Fibroblast of peridontal ligament (primary cell): Measurements from ENCODE around the gene B4GALT5.
"Not testable (repeated sequence)": the region's sequence is repeated elsewhere in the genome, so short reads cannot be mapped to it uniquely, and the experiment has no call there.

Source experiments
- DNase-seq: peaks from one replicate; pipeline ENCODE4 v3.0.0-alpha.2; 2010; ENCODE audit errors: extremely low read depth

The B4GALT5 gene

GRCh38 chr20:49713753-49714712, at the start of gene B4GALT5:
TSS of gene B4GALT5 (minus strand) at chr20:49713878. CDS start at chr20:49713690, 188 bp downstream.
- DNase-seq = peak; percentile 73

DNA sequence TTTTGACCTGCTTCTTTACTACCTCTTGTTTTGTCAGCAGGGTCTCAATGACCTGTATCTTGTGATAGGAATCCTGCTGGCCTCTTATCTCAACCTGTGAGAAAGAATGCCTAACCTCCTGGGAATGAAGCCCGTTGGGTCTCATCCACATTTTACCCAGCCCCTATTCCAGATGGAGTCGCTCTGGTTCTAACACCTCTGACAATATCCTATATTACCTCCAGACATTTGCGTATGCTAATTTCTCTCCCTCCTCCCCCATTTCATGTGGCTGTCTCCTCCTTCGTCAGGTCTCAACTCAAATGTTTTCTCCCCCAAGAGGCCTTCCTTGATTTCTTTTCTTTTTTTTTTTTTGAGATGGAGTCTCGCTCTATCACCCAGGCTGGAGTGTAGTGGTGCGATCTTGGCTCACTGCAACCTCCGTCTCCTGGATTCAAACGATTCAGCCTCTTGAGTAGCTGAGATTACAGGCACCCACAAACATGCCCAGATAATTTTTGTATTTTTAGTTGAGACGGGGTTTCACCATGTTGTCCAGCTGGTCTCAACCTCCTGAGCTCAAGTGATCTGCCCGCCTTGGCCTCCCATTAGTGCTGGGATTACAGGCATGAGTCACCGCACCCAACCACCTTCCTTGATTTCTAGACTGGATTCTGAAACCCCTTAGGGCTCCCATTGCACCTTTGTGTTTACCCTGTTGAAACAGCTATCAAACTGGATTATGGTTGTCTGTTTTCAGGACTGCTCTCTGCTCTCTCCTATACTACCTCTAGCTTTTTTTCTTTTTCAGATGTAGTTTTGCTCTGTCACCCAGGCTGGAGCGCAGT, 49.5 kb upstream of the B4GALT5 start:
- DNase-seq = no peak

DNA sequence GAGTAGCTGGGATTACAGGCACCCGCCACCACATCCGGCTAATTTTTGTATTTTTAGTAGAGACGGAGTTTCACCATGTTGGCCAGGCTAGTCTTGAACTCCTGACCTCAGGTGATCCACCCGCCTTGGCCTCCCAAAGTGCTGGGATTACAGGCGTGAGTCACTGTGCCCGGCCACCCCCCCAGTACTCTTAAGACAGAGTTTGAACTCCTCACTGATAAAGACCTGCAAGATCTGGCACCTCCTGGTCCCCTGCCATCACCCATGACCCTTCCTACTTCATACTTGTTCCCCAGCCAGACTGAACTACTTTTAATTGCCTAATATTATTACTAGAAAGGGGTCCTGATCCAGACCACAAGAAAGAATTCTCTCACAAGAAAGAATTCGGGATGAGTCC, 48.2 kb upstream of the B4GALT5 start:
- DNase-seq = not testable (repeated sequence)

DNA sequence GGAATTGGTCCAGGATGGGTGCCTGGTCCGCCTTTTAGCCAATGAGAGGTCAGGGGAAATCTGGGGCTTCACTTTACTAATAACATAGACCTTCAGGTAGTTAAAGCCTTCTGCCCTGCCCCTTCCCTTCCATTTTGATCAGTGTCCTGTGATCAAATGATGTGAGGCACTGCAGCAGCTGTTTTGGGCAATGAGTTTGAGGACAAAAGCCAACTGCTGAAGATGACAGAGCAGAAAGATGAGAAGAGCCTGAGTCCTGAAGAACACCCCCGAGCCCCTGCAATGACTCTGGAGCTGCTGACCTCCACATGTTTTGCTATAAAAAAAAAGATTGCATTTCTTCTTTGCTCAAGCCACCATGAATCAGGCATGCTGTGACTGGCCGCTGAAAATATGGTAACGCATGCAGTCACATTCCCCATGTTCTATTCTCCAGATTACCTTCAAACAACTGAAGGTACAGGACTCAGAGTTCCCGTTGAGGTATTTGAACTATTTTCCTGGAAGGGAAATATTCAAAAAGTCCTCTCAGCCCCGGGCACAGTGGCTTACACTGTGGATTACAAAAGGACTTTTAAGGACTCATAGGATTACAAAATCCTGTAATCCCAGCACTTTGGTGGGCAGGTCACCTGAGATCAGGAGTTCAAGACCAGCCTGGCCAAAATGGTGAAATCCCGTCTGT, 45.7 kb upstream of the B4GALT5 start:
- DNase-seq = no peak

DNA sequence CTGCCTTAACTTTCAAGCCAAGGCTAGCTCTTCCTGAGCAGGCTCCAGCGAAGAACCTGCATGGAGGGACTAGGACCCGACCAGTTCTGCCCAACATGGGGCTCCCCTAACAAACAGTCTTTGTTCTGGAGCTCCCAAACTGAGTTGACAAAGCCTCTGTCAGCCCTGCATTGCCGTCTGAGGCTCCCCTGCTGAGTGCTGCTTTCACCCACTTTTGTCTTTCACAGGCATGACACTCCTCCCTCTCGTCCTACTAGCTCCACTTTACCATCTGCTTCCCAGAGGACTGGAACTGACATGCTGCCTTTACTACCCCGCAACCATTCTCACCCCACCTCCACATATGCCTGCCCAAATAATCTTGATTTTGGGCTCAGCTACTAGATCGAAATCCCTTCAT, 45.1 kb upstream of the B4GALT5 start:
- DNase-seq = no peak

DNA sequence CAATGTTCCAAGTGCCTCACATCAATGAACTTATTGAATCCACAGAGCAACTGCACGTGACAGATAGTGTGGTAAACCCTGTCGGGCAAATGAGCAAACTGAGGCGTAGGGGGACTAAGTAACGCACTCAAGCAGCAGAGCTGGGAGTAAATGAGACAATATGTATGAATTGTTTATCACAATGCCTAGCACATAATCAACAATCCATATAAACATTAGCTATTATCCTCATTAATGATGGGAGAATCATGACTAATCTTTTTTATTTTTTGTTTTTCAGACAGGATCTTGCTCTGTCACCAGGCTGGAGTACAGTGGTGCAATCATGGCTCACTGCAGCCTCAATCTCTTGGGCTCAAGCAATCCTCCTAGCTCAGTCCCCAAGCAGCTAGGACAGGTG, 43.9 kb upstream of the B4GALT5 start:
- no peak for DNase-seq

DNA sequence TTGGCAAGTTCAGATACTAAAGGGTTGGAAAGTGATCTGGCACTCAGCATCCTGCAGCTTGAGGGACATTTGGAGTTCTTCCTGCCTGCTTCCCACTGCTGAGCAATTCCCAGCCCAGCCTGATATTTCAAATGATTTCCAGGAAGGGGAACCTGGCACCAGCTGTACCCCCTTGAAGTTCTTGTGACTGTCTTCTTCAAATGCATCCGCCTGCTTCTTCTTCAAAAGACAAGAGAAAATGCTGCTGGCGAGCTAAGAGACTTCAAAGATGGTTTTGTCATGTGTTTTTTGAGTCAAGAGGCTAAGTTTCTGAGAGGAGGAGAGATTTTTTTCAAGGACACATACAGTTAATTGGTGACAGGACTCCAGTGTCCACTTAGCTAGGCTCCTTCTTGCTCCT, 42.6 kb upstream of the B4GALT5 start:
- DNase-seq = no peak

DNA sequence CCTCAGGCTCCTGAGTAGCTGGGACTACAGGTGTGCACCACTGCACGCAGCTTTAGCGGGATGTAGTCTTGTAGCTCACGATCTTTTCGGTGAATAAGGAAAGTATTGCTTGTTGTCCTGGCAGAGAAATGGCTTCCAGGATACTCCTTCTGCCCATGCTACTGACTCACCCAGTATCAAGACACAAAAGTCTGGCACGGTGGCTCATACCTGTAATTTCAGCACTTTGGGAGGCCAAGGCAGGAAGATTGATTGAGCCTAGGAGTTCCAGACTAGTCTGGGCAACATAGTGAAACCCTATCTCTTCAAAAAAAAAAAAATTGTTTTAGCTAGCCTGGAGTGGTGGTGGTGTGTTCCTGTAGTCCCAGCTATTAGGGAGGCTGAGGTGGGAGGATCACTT, 40.9 kb upstream of the B4GALT5 start:
- no peak for DNase-seq

GRCh38 chr20:49753133-49753532, 39.5 kb upstream of the B4GALT5 start:
- DNase-seq = no peak

- no peak for DNase-seq
These were observed 38.7 kb upstream of the B4GALT5 start for GRCh38 chr20:49752201-49752903.

DNA sequence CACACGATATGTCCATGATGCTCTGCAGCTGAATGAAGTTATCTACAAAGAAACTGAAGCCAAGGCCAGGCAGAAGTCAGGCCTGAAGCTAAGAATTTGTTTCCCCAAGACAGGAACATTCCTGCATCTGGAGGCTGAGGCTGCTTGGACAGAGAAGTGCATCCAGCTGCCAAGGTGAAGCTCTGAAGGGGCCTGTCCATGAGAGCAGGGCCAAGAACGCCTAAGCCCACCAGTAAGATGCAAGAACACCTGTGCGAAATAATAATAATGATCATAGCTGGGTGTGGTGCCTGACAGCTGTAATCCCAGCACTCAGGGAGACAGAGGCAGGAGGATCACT, 37.7 kb upstream of the B4GALT5 start:
- DNase-seq = no peak

- no peak for DNase-seq
These were observed 37.1 kb upstream of the B4GALT5 start for GRCh38 chr20:49750611-49751396.

DNA sequence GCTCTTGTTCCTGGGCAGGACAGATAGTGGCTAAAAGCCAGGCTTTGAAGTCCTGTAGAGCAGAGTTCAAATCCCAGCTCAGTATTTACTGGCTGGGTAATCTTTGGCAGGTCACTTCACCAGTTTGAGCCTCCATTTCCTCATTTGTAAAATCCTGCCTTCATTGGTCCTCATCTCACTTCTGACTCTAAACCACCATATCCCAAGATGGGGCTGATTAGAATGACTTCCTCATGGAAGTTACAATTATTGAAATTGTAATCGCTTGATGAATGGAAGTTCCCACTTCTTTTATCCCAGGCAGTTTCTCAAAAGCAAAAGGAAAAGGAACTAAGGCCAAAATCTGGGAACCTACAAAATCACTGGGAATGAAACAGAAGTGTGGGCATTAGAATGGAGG, 35.9 kb upstream of the B4GALT5 start:
- no peak for DNase-seq

GRCh38 chr20:49748525-49748838, 34.8 kb upstream of the B4GALT5 start:
- no peak for DNase-seq

- peak; percentile 76 for DNase-seq
These were observed 34.2 kb upstream of the B4GALT5 start for GRCh38 chr20:49747707-49748524.

GRCh38 chr20:49742948-49743347, 29.3 kb upstream of the B4GALT5 start:
- no peak for DNase-seq

- no peak for DNase-seq
These were observed 28.3 kb upstream of the B4GALT5 start for GRCh38 chr20:49741977-49742376.

DNA sequence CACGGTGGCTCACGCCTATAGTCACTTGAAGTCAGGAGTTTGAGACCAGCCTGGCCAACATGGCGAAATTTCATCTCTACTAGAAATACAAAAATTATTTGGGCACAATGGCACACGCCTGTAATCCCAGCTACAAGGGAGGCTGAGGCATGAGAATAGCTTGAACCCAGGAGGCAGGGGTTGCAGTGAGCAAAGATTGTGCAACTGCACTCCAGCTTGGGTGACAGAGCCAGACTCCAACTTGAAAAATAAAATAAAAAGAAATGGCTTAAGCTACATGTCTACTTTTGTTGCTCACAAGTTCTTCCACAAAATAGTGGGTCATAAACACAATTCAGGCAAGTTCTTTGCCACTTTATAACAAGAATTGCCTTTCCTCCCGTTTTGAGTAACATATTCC, 27.1 kb upstream of the B4GALT5 start:
- no peak for DNase-seq

GRCh38 chr20:49739042-49739441, 25.4 kb upstream of the B4GALT5 start:
- DNase-seq = no peak

GRCh38 chr20:49737260-49737659, 23.6 kb upstream of the B4GALT5 start:
- no peak for DNase-seq
